ENCODE data around the gene EPHB1. TPM values are rescaled to one million over a fixed set of nuclear protein-coding genes. Genes with fewer than 3 reads are reported as not detected.

Gene EPHB1
- total RNA-seq, 1 experiment from 2014 or later = 2.8 TPM

DNA sequence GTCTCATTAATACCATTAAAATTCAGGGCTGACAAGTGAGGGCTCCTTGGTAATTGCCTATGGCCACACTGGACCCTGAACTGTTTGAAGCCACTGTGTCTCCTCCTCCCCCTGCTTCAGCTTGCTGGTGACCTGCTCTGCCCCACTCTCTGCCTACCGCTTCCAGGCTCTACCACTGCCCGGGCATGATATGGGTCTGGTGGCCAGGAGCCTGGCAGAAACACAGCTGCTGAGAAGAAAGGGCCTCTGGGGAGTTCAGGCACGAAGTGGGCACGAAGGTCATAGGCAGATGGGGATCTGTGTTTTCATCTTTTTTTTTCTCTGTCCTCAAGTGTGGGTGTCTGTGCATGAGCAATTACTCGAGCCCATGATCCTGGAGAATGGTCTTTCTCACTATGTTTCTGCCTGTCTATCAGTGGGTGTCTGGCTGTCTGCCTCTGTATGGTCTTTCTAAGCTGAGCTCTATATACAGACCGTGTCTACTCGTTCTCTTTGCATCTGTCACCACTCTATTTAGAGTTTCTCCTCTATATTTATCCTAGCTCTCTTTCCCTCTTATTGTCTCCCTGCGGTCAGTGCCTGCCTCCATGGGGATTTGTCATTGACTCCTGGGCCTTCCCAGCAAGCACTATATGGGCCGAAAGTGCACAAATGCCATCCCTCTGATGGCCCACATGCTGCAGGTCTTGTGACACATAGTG is 42.1 kb upstream of the EPHB1 start:
- no peak overlapping the region for H4K8ac ChIP-seq (replicated peaks; ENCODE audit: insufficient read length, low read depth, low read length)
- H3K9me3 ChIP-seq (ENCODE audit: control insufficient read depth, low read depth, low read length) = no peaks in the 10 kb centered on the region
- Mint-ChIP-seq H3K4me1 (no peaks in the 10 kb centered on the region; a peak in 1 of 4 replicates), H3K4me3 (no peak overlapping the region), H3K36me3 (ENCODE audit: insufficient read depth in 1 of 3, low read depth in 3 of 3) (no peaks in the 10 kb centered on the region), H3K27me3 (ENCODE audit: low read depth) (peaks cover 25% of the 10 kb centered on the region), H3K27ac (no peak overlapping the region), H3K9me3 (no peaks in the 10 kb centered on the region)
- no peaks in the 10 kb centered on the region for H3K27me3 ChIP-seq (ENCODE audit: insufficient read depth, low read length)
- no peak overlapping the region for H2BK120ac ChIP-seq (ENCODE audit: low read depth, low read length, poor library complexity, severe bottlenecking)
- no peaks in the 10 kb centered on the region for H4K20me1 ChIP-seq (ENCODE audit: control insufficient read depth, insufficient read depth, insufficient read length)
- H4K5ac ChIP-seq (ENCODE audit: insufficient read length, low read depth, low read length) = no peak overlapping the region
- H3K4me1 ChIP-seq (ENCODE audit: insufficient read depth, low read length) = no peaks in the 10 kb centered on the region
- no peak overlapping the region for H3K9ac ChIP-seq (ENCODE audit: extremely low read depth, insufficient read length, low read length)
- no peaks in the 10 kb centered on the region for H3K79me1 ChIP-seq (ENCODE audit: insufficient read depth, low read depth, low read length, poor library complexity, severe bottlenecking)
- H2BK15ac ChIP-seq (ENCODE audit: low read depth, low read length) = no peak overlapping the region
- no peak overlapping the region for H3K23ac ChIP-seq (ENCODE audit: insufficient read length, low read depth, low read length)
- DNase-seq = no peak
- no peak overlapping the region for H4K91ac ChIP-seq (ENCODE audit: insufficient read length, low read depth, low read length)
- H3K4me2 ChIP-seq (ENCODE audit: insufficient read depth, insufficient read length, low read length) = no peak overlapping the region
- no peak overlapping the region for H3K4ac ChIP-seq (ENCODE audit: low read depth, low read length)
- no peak overlapping the region for H2BK12ac ChIP-seq (ENCODE audit: insufficient read length, low read depth, low read length)
- no peak overlapping the region for H3K18ac ChIP-seq (ENCODE audit: insufficient read length, low read depth, low read length)
- H3T11ph ChIP-seq (ENCODE audit: low read length) = no peak overlapping the region
- no CpG with 5 or more reads among the region's 9 CpGs for WGBS (ENCODE audit: extremely low coverage, insufficient read length, low lambda C conversion rate)
- no peak overlapping the region for H2AK5ac ChIP-seq (ENCODE audit: insufficient read length, low read length)
- H3K79me2 ChIP-seq (ENCODE audit: insufficient read depth, low read length) = no peaks in the 10 kb centered on the region
- no peak overlapping the region for H3K27ac ChIP-seq (ENCODE audit: insufficient read length, low read depth, low read length)
- H3K56ac ChIP-seq (ENCODE audit: insufficient read length, low read depth, low read length) = no peak overlapping the region
- H2AFZ ChIP-seq (ENCODE audit: low read length) = no peak overlapping the region
- no peaks in the 10 kb centered on the region for H3K23me2 ChIP-seq (ENCODE audit: insufficient read length, low read depth, low read length, poor library complexity, severe bottlenecking)
- TF ChIP-seq, protein P1, sequence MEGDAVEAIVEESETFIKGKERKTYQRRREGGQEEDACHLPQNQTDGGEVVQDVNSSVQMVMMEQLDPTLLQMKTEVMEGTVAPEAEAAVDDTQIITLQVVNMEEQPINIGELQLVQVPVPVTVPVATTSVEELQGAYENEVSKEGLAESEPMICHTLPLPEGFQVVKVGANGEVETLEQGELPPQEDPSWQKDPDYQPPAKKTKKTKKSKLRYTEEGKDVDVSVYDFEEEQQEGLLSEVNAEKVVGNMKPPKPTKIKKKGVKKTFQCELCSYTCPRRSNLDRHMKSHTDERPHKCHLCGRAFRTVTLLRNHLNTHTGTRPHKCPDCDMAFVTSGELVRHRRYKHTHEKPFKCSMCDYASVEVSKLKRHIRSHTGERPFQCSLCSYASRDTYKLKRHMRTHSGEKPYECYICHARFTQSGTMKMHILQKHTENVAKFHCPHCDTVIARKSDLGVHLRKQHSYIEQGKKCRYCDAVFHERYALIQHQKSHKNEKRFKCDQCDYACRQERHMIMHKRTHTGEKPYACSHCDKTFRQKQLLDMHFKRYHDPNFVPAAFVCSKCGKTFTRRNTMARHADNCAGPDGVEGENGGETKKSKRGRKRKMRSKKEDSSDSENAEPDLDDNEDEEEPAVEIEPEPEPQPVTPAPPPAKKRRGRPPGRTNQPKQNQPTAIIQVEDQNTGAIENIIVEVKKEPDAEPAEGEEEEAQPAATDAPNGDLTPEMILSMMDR (conservative IDR thresholded peaks at IDR 0.05) = no peak
- H3K14ac ChIP-seq (ENCODE audit: insufficient read depth, low read length) = no peak overlapping the region
- H2BK20ac ChIP-seq (ENCODE audit: low read depth, low read length, poor library complexity, severe bottlenecking) = no peak overlapping the region
- no peak overlapping the region for H2BK5ac ChIP-seq (ENCODE audit: insufficient read length, low read length)

Data from H9 (cell line).